ENCODE measurements around the gene TMEM258. TPM values are rescaled to one million over a fixed set of nuclear protein-coding genes. Genes with fewer than 3 reads are reported as not detected.

The TMEM258 gene
- total RNA-seq, 1 donor from 2014 or later = 104 TPM

DNA sequence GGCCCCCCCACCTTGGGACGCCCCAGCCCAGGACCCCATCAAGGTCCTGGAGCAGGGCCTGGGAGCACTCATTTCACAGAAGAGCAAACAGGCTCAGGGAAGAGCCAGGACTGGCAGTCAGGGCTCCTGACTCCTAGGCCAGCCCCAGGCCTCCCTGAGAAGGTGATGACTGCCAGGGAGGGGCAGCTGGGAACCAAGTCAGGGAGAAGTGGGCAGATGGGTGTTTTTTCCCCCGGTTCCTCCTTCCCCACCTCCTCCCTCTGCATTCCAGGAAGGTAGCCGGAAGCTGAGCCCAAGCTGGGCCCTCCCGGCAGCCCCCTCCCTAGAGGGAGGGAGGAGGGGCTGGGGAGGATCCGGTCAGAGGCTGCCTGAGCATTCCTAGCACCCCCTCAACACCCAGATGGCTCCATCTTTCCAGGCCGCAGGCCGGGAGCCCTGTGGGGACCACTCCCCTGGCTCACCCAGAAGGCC, 20.4 kb downstream of the TMEM258 start:
- TF ChIP-seq, protein P1, sequence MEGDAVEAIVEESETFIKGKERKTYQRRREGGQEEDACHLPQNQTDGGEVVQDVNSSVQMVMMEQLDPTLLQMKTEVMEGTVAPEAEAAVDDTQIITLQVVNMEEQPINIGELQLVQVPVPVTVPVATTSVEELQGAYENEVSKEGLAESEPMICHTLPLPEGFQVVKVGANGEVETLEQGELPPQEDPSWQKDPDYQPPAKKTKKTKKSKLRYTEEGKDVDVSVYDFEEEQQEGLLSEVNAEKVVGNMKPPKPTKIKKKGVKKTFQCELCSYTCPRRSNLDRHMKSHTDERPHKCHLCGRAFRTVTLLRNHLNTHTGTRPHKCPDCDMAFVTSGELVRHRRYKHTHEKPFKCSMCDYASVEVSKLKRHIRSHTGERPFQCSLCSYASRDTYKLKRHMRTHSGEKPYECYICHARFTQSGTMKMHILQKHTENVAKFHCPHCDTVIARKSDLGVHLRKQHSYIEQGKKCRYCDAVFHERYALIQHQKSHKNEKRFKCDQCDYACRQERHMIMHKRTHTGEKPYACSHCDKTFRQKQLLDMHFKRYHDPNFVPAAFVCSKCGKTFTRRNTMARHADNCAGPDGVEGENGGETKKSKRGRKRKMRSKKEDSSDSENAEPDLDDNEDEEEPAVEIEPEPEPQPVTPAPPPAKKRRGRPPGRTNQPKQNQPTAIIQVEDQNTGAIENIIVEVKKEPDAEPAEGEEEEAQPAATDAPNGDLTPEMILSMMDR (IDR thresholded peaks at IDR 0.05) = no peak
- H3K27me3 ChIP-seq (ENCODE audit: low read depth) = no peaks in the 10 kb centered on the region
- ATAC-seq (no peak), DNase-seq (no peak)
- no peaks in the 10 kb centered on the region for H3K4me1 ChIP-seq
- H3K36me3 ChIP-seq = no peaks in the 10 kb centered on the region
- intact Hi-C loops (cut with DNase I) = no loop called here
- H3K9me3 ChIP-seq = no peaks in the 10 kb centered on the region
- peak overlapping the region; percentile 24 for H3K27ac ChIP-seq
- H3K4me3 ChIP-seq = no peak overlapping the region

DNA sequence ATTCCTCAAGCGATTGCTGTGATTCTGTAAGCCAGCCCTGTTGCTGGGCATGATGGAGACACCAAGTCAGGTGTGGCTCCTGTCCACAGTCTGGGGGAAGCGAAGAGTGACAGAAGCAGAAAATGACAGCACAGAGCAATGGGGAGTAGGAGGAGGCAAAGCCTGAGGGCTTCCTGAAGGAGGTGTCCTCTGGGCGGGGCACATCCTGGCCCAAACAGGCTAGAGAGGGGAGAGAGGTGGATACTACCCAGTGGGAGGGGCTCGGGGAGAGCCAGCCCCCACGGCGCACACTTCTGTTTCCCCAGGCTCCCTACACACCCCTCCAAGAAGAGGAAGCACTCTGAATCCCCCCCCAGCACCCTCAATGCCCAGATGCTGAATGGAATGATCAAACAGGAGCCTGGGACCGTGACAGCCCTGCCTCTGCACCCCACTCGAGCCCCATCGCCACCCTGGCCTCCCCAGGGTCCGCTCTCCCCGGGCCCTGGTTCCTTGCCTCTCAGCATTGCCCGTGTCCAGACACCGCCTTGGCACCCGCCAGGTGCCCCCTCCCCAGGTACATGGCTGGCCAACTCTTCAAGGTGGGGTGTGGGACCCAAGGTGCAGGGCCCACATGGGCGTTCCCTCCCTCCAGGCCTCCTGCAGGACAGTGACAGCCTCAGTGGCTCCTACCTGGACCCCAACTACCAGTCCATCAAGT, 21.1 kb downstream of the TMEM258 start:
- Histone ChIP-seq H3K9me3 (no peaks in the 10 kb centered on the region), H3K36me3 (no peaks in the 10 kb centered on the region), H3K4me3 (no peak overlapping the region), H3K27ac (no peak overlapping the region), H3K27me3 (ENCODE audit: low read depth) (no peaks in the 10 kb centered on the region), H3K4me1 (no peaks in the 10 kb centered on the region)
- TF ChIP-seq, protein P1 (IDR thresholded peaks at IDR 0.05) = no peak
- DNase-seq = no peak
- intact Hi-C loops (cut with DNase I) = no loop called here
- ATAC-seq = no peak

DNA sequence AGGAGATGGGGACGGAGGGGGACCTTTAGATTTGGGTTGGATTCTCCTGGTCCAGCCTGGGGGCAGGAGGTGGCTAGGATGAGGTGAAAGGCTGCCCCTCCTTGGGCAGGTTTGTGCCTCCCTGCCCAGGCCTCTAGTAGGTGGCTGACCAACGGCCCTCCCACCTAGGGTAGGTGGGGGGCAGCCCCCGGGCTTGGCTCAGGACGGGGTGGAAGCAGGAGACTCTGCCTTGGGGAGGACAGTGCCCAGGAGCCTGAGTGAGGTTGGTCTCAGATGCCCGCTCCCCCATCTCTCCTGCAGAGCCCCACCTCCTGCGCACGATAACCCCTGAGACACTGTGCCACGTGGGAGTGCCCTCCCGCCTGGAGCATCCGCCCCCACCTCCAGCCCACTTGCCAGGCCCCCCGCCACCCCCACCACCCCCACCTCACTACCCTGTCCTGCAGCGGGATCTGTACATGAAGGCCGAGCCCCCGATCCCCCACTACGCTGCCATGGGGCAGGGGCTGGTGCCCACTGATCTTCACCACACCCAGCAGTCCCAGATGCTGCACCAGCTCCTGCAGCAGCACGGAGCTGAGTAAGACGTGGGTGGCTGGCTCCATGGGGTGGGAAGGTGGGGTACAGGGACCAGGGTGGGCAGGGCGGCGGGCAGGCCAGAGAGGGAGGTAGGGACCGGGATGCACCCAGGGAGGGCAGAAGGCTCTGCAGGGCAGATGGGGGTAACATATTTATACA, 22.3 kb downstream of the TMEM258 start:
- intact Hi-C loops (cut with DNase I) = no loop called here
- ATAC-seq = no peak
- no peak for DNase-seq
- no peaks in the 10 kb centered on the region for H3K27me3 ChIP-seq (ENCODE audit: low read depth)
- H3K9me3 ChIP-seq = no peaks in the 10 kb centered on the region
- H3K4me3 ChIP-seq = peak overlapping the region; percentile 3
- no peaks in the 10 kb centered on the region for H3K4me1 ChIP-seq
- peak overlapping the region; percentile 53 for H3K27ac ChIP-seq
- no peaks in the 10 kb centered on the region for H3K36me3 ChIP-seq
- TF ChIP-seq, protein P1 (IDR thresholded peaks at IDR 0.05) = no peak

DNA sequence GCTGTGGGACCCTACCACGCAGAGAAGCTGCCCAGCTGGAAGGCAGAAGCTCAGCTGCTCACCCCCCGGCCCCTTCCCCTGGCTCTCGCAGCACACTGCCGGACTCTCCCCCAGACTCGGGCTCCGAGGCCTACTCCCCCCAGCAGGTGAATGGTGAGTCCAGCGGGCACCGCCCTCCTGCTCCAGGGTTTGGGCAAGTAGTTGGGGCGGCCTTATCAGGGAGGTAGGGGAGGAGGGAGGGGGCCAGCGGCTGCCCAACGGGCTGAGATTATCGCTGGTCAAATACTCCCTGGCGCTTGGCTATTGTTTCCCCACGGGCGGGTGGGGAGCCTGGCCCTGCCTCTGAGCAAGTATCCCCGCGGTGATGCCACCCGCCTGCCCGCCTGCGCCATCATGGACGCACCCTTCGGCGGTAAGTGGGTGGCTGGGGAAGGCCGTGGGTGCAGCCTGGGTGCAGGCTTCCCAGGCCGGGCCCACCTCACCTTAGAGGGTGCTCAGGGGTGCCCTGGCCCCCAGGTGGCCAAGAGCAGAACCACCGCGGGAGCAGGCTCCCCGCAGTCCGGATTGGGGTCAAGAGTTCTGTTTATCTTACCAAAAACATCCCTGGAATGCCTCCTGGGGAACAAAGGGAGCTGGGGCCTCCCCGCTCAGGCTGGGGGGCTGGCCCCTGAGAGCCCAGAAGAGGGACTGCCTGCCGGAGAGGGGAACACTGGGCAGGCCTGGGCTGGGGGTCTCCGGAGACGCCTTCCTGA, 23.1 kb downstream of the TMEM258 start:
- H3K9me3 ChIP-seq = no peaks in the 10 kb centered on the region
- no peaks in the 10 kb centered on the region for H3K27me3 ChIP-seq (ENCODE audit: low read depth)
- intact Hi-C loops (cut with DNase I) = no loop called here
- H3K4me3 ChIP-seq = peak overlapping the region; percentile 3
- DNase-seq (peak; percentile 67), ATAC-seq (peak; percentile 68 to 71)
- H3K4me1 ChIP-seq = no peaks in the 10 kb centered on the region
- TF ChIP-seq, protein P1 (IDR thresholded peaks at IDR 0.05) = peak; percentile 25
- H3K36me3 ChIP-seq = no peaks in the 10 kb centered on the region
- peak overlapping the region; percentile 53 for H3K27ac ChIP-seq

DNA sequence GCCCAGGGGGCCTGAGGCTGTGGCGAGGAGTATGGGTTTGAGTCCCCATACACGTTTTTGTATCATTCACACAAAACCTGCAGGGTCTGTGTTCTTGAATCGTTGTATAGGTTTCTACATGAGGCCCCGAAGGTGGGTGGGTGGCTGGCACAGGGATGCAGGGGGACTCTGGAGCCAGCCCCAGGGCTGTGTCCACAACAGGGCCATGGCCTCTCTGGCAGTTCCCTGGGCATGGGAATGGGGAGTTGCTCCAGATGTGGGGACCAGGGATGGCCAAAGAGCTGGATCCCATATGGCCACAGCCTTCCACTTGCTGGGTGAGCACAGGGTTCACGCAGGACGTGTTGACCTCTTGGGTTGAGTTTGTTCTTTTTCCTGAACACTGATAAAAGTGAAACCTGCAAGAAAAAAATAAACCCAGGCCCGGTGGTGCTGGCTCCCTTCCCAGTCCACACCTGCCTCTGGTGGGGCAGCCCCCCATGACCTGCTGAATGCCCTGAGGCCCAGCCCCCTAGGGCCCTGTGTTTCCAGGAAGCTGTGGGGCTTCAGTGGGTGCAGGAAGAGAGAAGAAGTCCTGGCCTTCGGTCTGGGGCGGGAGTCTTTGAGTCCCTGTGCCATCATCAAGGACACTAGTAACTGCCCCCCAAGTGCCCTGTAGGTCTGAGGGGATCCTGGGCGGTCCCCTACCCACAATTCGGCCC, 23.9 kb downstream of the TMEM258 start:
- H3K27ac ChIP-seq = peak overlapping the region; percentile 53
- no peaks in the 10 kb centered on the region for H3K4me1 ChIP-seq

More for the DNA sequence above, 23.9 kb downstream of the TMEM258 start:
- ATAC-seq (no peak), DNase-seq (no peak)
- Histone ChIP-seq H3K36me3 (no peaks in the 10 kb centered on the region), H3K9me3 (no peaks in the 10 kb centered on the region), H3K4me3 (no peak overlapping the region), H3K27me3 (ENCODE audit: low read depth) (no peaks in the 10 kb centered on the region)
- TF ChIP-seq, protein P1 (IDR thresholded peaks at IDR 0.05) = no peak
- intact Hi-C loops (cut with DNase I) = no loop called here

All from lower lobe of right lung (tissue), 2 donors.